ENCODE data around the gene EIF4E1B.
"Not testable (repeated sequence)": the region's sequence is repeated elsewhere in the genome, so short reads cannot be mapped to it uniquely, and the experiment has no call there.

Gene EIF4E1B

DNA sequence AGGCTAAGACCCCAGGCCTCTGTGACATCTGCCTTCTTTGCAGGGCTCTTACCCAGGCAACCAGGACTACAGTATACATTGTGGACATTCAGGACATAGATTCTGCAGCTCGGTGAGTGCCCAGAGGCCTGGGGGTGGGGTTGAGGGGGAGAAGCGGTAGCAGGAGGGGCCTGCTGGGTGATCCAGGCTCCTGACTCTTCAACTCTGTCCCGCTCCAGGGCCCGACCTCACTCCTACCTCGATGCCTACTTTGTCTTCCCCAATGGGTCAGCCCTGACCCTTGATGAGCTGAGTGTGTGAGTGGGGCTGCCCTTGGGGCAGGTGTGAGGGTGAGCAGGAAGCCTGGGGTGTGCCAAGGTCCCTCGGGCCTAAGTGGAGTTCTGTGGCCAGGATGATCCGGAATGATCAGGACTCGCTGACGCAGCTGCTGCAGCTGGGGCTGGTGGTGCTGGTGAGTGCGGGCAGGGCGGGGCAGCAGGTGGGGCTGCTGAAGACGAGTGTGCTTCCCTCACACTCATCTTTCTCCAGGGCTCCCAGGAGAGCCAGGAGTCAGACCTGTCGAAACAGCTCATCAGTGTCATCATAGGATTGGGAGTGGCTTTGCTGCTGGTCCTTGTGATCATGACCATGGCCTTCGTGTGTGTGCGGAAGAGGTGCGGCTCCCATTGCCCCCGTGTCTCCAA lies 40.3 kb upstream of the EIF4E1B start:
- DNase-seq (ENCODE audit: low spot score) = no peak
- TF ChIP-seq, protein P1, sequence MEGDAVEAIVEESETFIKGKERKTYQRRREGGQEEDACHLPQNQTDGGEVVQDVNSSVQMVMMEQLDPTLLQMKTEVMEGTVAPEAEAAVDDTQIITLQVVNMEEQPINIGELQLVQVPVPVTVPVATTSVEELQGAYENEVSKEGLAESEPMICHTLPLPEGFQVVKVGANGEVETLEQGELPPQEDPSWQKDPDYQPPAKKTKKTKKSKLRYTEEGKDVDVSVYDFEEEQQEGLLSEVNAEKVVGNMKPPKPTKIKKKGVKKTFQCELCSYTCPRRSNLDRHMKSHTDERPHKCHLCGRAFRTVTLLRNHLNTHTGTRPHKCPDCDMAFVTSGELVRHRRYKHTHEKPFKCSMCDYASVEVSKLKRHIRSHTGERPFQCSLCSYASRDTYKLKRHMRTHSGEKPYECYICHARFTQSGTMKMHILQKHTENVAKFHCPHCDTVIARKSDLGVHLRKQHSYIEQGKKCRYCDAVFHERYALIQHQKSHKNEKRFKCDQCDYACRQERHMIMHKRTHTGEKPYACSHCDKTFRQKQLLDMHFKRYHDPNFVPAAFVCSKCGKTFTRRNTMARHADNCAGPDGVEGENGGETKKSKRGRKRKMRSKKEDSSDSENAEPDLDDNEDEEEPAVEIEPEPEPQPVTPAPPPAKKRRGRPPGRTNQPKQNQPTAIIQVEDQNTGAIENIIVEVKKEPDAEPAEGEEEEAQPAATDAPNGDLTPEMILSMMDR (IDR thresholded peaks at IDR 0.05; ENCODE audit: extremely low read depth, missing control alignments) = no peak

DNA sequence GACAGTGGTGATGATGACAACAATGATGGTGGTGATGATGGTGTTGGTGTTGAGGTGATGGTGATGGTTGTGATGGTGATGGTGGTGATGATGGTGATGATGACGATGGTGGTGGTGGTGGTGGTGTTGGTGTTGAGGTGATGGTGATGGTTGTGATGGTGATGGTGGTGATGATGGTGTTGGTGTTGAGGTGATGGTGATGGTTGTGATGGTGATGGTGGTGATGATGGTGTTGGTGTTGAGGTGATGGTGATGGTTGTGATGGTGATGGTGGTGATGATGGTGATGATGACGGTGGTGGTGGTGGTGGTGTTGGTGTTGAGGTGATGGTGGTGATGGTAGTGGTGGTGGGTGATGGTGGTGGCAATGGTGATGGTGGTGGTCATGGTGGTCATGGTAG lies 38.8 kb upstream of the EIF4E1B start:
- not testable (repeated sequence) for DNase-seq (ENCODE audit: low spot score)

DNA sequence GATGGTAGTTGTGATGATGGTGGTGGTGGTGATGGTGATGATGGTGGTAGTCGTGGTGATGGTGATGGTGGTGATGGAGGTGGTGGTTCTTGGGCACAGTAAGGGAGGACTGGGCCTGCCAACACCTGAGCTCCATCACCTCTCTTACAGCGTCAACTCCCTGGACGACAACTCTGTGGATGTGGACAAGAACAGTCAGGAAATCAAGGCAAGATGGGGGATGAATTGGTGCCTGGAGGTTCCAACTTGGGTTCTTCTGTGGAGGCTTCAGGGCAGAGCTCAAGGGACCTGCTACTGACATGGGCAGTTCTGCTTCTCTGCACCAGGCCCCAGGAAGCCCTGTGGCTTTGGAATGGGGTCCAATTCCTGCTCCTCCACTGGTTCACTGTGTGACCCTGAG lies 37.9 kb upstream of the EIF4E1B start:
- no peak for DNase-seq (ENCODE audit: low spot score)
- TF ChIP-seq, protein P1 (IDR thresholded peaks at IDR 0.05; ENCODE audit: extremely low read depth, missing control alignments) = no peak

DNA sequence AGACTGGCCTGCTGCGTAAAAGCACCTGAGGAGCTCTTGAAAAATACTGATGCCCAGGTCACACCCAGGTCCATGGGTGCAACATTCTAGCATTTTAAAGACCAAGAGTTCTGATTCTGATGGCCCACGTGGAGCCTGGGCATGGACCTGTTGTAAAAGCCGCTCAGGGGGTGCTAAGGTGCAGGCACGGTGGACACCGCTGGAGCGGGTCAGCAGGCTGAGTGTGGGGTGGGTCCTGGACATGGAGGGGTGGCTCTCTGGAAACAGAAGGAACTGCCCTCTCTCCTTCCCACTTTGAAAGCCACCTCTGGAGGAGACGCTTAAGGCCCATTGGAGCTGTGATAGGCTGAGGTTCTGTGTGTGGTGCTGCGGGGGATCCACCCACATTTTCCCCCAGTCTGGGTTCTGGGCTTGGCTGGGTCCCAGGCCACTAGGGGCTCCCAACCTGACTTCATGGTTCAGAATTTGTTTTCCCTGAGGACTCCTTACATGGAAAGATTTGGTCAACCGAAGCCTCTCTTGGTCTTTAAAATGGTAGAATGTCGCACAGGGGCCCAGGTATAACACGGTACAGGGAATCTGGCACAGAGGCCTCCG lies 37.1 kb upstream of the EIF4E1B start:
- no peak for DNase-seq (ENCODE audit: low spot score)
- TF ChIP-seq, protein P1 (IDR thresholded peaks at IDR 0.05; ENCODE audit: extremely low read depth, missing control alignments) = no peak

DNA sequence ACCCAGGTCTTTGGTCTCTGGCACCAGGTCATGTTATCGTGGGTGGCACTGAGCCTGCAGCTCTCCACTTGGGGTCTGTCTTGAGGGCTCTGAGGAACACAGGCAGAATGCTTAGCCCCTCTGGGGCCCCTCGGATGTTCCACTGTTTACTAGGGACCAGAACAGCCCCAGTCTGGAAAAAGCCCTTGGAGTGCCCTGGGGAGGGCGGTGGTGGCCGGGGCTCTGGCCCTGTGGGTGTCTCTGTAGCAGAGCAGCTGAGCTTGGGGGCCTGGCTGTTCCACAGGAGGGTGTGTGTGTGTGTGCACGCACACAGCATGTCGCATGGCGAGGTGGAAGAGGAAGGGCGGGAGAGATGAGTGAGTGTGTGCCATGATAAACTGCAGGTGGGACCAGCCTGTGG lies 35.9 kb upstream of the EIF4E1B start:
- TF ChIP-seq, protein P1 (IDR thresholded peaks at IDR 0.05; ENCODE audit: extremely low read depth, missing control alignments) = no peak
- DNase-seq (ENCODE audit: low spot score) = no peak

DNA sequence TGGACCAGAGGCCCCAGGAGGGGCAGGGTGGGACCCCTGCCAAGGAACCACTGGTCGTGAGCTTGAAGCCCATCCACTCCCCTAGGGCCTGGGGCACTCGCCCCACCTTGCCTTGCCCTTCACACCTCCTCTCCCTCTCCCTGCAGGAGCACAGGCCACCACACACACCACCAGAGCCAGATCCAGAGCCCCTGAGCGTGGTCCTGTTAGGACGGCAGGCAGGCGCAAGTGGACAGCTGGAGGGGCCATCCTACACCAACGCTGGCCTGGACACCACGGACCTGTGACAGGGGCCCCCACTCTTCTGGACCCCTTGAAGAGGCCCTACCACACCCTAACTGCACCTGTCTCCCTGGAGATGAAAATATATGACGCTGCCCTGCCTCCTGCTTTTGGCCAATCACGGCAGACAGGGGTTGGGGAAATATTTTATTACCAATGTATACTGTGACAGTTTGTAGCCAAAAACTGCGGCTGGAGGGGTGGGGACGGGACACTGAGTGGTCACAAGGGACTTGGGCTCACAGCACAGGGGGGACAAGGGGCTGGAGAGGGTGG lies 35.0 kb upstream of the EIF4E1B start:
- no peak for DNase-seq (ENCODE audit: low spot score)
- TF ChIP-seq, protein P1 (IDR thresholded peaks at IDR 0.05; ENCODE audit: extremely low read depth, missing control alignments) = no peak

DNA sequence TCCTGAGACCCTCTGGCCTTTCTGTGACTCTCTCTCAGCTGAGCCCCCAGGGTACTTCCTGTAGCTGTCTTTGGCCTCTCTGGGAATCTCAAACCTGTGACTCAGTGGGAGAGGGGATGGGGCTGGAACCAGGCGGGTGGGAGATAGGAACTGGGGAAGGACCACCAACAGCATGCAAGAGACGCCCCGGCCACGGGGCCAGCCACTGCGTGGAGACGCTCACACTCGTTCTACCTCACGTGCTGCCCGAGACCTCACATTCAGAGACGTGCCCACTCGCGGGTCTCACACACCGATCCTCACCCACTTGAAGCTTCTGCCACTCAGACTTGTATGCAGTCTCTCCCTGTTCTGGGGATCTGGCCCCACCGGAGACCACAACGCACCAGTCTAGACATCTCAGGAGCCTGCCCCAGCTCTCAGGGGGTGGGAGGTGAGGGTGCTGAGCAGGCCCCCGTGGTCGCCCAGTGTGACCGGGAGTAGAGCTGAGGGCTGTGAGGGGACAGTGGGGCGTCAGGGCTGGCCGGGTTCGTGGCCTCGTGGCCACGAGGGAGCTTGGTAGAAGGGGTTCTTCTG lies 34.3 kb upstream of the EIF4E1B start:
- DNase-seq (ENCODE audit: low spot score) = no peak
- TF ChIP-seq, protein P1 (IDR thresholded peaks at IDR 0.05; ENCODE audit: extremely low read depth, missing control alignments) = no peak

Data from GM20000 (cell line).